Measurements from ENCODE around the gene CSAD.

Gene CSAD

DNA sequence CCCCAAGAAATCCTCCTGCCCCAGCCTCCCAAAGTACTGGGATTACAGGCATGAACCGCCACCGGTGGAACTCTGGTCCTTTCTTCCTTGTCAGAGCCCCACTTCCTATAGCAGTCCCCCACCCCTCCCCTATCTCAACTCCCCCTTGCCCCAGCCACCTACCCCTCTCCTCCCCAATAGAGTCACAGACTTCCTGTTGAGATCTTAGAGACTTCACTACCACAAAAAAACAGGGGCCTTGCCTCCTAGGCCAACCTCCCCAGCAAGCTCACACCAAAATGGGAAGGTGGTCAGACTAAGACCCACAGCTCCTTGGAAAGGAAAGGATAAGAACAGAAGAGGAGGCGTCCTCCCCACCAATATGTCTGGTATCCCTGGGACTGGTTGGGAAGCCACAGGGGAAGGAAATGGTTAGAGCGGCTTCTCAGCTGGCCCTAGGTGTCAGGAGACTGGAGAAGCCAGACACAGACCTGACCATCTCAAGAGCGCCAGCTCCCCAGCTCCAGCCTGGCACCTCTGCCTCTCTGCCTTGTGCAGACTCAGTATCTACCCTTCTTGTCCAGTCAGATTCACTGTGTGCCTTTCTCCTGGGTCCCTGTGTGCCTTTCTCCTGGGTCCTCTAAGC, 17.9 kb upstream of the CSAD start:
- DNase-seq = no peak

DNA sequence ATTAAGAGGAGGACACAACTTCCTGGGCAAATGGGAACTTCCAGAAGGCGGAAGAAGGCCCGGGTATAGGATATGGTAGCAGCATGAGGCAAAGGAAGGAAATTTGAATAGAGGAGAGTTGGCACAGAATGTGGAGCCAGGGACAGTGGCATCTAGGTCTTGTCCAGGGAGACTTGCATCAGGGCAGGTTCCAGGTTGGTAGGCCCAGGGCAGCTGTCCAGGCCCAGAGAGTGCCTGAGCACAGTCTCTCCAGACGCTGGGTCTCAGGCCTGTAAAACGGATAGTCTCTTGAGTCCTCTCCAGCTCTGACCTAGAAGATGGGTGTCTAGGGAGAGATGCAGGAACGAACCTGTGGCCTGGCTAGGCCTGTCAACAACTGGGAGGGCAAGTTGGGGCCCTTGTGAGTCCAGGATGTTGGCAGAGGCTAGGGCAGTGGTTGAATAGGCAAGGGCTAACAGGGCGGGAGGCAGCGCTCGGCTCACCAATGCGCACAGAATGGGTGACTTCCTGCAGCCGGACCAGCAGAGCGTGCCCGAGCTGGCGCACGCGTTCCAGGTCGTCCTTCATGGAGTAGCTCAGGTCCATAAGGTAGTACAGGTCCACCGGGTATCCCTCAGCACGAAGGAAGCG, 16.4 kb upstream of the CSAD start:
- DNase-seq = no peak

DNA sequence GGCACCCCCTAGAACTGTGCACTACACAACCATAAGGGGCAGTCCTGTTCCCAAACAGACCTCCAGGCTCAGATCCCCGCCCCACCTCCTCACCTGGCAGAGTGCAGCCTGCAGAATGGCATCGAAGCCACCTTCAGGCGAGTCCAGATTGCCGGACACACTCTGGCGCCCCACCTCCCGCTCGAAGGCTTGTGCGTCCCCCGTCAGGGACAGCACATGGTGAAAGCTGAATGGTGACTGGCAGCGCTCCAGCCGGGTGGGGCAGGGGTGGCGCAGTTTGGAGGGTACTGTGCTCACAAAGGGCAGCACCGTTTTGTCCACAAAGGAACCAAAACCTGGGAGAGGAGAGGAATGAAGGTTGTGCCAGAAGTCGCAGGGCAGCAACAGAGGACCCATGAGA, 15.8 kb upstream of the CSAD start:
- no peak for DNase-seq

DNA sequence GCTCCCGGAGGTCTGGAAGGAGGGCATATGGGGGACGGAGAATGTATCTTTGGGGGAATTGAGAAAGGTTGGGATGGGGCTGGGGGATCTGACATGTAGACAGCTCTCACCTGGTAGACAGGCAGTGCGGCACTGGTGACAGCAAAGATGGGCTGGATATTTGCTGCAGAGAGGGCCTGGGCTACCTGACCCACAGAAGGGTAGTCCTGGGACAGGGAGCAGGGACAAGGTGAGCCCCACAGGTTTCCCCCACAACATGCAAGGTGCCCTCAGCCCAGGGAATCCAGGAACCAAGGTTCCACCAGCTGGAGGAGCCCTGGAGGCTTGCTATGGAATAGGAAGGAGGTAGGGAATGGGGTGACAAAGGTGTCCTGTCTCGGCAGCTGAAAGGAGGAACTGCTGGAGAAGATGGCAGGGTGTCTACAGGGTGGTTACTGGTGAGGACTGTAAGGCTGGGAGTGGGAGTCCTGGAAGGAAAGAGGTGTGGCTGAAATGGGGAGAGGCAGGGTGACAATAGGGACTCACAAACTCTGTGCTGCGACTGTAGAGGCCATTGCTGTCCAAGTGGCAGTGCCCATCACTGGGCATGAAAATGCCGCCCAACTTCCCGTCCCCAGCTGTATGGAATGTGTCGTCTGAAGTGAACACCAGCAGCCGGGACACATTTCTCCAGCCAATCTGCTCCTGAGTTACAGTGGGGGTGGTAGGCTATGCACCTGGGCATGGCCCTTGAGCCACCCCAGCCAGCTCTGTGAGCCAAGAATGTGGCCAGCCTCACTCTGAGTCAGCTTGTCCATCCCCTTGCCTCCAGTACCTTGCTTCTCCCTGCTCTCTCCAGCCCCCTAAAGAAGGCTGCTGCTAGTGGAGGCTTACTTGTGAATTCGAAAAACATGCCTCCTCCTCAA, 15.0 kb upstream of the CSAD start:
- DNase-seq = no peak

DNA sequence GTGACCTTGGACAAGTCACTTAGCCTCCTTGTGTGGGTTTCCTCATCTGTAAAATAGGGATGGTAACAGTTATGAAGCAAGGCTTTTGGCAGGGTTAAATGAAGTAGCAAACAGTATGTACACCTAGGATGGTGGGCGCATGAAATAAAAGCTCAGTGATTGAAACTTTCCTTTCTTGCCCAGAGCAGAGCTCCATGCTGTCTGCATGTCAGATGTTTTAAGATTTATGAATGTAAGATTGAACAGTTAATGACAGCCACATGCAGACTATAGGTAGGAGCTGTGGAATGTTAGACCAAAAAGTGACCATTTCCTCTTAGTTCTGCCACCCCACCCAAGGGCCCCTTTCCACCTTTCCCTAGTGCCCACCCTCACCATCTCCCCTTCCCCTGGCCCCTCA, 14.2 kb upstream of the CSAD start:
- DNase-seq = no peak

DNA sequence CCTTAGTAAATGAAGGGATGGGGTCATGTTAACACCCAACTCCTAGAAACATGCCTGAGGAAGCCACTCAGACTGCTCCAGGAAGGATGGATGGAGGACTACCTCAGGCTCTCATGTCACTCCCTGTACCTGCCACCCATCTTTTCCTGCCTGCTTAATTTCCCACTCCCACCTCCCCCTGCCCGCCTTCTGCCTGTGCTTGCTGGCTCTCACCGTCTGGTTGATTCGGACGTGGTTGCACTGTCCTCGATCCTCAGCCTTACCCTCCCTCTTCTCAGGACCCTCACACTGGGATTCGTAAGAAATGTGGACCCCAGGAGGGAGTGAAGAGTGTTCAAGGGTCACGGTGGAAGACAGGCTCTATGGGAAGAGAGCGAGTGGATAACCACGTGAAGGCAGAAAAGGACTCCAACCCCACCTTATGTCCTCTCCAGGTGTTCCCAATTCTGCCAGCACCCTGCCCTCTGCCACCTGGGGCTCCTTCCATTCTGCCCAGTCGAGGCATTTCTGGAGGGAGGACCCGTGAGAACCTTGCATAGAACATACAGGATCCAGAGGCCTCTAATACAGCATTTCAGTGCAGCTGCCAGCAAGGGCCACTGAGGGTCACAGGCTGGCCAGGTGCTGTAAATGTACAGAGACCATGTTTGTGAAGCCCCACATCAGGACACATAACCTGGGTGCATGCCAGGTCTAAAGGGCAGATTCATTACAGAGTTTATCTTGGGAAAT, 13.4 kb upstream of the CSAD start:
- DNase-seq = no peak

DNA sequence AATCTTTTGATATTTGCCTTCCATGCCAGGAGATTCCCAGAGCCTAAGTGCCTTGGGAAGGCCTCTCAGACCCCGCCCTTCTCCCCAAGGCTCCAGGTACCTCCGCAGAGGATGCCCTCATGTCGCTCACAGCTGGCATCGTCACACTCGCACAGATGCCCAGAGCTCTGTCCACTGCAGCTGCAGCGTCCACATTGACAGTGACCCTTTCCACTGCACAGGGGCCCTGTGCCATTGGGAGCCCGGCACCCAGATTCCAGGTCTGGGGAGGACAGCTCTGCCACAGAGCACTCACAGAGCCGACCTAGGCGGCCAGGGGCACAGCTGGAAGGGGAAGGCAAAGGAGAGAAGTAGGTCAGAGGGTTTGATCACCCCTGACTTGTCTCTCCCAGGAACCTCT, 12.3 kb upstream of the CSAD start:
- no peak for DNase-seq

DNA sequence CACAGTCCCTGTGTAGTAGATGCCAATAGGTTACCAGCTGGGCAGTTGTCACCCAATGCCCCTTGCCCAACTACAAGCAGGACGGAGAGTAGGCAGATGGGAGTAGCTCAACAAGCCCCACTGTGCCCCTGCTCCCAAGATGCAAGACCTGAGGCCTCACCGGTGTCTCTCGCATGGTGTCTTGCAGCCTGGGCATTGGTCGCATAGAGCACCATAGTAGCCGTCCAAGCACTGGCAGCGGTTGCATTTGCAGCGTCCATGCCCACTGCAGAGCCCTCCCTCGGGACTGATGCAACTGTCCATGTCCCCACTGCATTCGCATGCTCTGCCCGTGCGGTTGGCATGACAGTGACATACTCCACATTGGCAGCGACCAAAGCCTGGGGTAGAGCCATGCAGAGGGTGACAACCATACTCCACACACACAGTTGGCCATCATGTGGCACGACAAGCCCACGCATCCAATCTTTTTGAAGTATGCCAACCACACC, 11.9 kb upstream of the CSAD start:
- no peak for DNase-seq

DNA sequence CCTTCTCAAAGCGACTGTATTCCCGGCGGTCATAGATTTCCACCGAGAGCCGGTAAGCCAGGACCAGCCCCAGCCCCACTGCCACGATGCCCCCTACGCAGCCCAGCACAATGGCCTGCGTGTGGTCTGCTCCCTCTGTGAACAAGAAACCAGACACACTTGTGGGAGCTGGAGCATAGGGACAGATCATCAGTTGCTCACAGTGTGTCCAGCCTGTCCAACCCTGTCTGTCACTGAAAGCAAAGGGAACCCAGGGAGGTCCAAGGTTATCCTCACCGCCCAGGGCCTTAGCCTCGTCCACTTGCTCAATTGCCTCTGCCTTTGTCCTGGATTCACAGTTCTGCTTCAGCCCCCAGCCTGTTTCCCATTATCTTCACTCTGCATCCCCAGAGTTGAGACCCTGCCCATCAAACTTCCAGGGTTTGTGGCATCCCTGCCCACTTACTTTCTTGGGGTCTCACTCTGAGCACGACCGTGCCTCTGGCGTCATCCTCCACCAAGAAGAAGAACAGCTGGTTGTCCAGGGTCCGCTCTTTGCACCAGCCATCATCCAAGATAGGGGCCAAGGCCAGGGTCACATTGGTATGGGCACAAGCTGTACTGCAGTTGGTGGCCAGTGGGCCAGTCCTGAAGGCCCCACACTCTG, 11.3 kb upstream of the CSAD start:
- DNase-seq = no peak

DNA sequence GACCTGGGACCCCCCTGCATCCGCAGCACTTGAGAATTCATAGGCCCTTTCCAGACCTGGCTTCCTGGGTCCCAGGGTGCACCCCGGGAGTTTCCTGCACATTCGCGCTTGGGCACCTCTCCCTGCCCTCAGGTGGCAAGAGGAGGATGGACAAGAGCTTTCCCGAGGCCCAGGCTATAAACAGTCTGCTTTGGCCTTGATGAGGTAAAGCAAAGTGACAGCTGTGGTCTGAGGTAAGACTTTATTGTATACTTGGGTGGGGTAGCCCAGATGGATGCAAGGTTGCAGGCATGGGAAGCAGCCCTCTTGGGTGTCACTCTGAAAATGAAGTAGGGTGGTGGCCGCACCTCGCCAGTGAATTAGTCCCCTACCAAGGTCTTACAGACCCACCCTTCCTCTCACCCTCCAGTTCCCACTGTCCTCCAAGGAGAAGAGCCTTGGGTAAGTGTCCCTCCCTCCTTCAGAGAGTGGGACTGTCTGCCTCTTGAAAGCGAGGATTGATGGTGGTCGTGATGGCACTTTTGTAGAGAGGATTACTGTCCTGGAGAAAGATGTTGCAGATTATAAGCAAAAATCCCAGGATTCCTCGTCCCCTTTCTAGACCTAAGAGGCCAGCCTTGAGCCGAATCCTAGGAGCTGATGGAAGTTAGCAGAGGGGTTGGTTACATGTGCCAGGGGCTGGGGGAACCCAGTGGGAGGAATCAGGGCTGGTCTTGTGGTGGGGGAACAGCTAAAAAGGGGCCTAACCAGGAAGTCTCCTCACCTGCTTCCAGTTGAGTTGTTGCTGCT, 10.6 kb upstream of the CSAD start:
- DNase-seq = no peak

DNA sequence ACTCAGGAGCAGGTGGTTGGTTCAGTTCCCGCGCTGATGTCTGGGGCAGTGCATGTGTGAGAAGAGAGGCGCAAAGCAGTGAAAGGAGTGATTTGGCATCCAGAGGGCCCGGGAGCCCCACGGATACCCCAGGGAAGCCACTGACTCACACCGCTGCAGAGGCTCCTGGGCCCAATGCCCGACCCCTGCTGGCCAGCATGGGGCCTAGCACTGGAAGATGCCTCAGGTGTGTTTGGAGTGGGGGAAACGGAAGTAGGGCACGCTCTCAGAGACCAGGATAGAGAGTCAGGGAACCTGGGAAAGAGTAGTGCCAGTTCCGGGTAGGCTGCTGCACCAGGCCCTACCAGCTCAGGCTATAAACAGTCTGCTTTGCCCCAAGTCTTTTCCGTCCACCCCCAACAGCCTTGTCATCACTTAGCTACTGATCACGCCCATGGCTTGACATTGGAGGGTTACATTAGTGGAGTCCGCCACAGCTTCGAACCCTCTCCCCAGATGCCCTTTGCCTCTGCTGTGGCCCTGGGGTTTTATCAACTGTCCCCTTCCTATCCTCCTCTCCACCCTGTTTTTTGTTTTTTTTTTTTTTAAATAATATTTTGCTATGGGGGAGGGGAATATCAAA, 9.5 kb upstream of the CSAD start:
- no peak for DNase-seq

DNA sequence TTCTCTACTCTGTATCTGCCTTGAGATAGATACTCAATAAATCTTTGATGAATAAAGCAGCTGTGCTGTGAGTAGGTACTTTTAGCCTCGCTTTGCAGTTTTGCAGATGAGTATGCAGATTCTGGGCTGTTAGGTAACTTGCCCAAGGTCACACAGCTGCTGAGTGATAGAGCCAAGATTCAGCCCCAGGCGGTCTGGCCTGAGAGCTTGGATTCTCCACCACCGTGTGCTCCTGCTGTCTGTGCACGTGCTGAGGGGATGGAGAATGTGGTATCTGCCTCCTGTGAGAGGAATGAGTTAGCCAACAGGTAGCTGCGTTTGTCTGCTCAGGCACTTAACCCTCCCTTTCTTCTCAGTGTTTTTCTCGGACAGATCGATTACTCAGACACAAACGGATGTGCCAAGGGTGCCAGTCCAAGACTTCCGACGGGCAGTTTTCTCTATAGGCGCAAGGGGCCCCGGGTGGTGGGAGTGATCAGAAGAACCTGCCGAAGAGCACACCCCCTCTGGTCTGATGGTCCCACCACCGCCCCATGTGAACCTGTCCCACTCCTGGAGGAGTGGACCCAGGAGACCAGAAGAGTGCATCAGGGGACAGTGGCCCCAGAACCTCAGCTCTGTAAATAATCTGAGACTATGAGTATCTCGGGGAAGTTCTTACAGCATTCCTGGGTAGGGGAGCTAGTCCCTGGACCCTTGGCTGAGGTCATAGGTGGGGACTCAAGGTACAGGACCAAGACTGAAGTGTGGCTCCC, 6.6 kb upstream of the CSAD start:
- no peak for DNase-seq

DNA sequence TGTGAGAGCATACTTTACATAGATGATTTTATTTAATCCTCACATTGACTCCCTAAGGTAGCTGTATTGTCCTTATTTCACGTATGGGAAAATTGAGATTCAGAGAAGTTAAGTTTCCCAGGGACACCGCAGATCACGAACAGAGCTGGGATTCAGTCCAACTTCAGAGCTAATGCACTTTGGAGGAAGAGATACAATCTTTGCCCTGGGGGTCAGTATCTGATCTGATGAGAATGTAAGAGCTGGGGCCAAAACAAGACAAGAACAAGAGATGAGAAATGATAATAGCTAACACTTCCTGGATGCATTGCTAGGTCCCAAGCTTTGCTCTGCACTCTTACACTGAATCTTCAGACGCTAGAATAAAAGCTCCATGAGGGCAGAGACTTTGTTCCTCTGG, 6.0 kb upstream of the CSAD start:
- DNase-seq = no peak

DNA sequence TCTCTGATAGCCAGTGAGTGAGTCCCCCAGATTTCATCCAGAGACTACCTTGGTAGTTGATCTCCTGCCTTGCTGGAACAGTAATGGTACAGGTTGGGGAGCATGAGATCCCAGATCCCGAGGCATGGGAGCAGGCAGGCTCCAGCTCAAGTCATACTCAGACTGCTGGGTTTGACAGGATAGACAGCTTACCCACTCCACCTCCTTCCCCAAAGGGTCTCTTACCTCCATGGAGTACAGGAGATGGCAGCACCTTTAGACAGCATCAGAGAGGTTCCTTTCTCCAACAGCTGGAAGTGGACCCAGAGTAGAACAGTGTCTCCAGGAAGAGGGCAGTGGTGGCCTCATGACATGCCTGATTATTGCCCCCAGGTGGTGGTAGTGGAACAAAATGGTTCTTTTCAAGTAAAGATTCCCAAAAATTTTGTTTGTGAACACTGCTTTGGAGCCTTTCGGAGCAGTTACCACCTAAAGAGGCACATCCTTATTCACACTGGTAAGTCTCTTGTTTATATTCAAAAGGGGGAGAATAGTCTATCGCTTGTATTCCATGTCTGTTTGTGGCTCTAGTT, 4.9 kb upstream of the CSAD start:
- DNase-seq = no peak

DNA sequence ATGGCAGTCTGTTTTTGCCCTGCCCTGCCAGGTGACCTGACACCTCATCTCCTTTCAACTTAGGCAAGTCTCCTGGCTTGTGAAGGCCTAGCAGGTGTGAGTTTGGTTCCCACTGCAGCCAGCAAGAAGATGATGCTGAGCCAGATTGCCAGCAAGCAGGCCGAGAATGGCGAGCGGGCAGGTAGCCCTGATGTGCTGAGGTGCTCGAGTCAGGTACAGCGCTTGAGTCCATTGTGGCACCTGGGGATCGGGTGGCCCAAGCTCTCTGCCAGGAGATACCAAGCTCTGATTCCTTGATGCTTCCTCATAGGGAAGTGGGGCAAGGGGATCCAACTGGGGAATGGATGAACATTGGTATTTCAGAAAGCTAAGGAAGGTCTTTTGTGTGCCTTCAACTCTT, 4.1 kb upstream of the CSAD start:
- DNase-seq = no peak

DNA sequence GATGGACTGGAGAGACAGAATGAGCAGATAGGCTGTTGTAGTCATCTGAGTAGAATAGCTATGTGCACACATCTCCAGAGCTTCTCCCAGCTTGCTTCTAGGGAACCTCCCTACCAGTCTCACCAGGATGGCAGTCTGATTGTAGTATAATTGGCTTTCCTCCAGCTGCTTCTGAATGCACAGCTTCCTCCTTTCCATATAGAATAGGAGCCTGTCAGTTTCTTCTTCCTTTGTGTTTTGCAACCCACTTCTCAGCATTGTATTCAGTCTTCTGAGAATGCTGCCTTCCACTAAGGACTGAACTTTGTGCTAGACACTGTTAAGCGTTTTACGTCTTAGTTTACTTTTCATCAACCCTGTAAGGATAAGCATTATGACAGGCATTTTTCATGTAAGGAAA, 2.2 kb upstream of the CSAD start:
- DNase-seq = peak; percentile 75

DNA sequence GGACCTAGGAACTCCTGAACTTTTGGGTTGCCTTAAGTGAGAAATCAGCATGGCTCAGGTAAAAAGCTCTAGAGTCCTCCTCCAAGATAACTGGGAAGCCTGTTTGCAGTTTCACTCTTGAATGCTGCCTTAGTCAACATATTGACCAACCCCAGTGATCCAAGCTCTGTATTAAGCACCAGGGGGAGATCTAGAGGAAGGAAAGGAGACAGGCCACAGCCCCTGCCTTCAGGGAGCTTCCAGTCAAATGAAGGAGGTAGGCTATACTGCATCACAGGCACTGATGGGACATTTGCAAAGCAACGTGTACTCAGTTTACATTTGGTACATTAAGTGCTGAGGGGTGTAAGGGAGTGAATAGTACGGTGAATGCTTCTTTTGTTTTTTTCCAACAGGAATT, 1.2 kb upstream of the CSAD start:
- DNase-seq = peak; percentile 11

DNA sequence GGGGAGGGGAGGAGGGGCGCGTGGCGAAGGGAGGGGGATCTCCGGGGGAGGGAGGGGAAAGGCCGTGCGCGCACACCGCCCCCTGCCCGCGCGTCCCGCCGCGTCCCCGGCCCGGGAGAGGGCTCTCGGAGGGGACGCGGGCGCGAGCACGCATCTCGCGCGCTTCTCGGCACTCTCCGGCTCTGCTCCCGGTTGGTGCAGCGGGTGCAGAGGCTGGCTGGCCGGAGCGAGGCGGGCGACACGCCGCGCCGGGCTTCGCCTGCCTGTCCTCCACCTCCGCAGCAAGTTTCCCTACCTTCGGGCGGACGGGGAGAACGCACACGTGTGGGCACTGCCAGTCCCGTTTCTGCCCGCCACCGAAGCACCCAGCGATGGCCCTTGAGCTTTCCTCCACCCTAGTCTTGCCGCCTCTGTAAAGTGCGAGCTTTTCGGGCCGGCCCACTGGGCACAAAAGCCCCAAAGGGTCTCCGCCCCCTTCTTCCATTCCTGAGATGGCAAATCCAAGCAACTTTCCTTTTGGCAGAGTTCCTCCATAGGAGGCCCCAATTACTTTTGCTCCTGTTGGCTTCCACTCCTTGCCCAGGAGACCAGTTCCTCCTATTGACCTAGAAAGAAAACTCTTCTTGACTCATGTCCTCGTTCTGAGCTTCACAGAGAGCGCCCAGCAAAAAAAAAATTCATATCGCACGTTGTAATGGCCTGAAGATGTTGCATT, 363 bp upstream of the CSAD start:
- DNase-seq = peak; percentile 54

DNA sequence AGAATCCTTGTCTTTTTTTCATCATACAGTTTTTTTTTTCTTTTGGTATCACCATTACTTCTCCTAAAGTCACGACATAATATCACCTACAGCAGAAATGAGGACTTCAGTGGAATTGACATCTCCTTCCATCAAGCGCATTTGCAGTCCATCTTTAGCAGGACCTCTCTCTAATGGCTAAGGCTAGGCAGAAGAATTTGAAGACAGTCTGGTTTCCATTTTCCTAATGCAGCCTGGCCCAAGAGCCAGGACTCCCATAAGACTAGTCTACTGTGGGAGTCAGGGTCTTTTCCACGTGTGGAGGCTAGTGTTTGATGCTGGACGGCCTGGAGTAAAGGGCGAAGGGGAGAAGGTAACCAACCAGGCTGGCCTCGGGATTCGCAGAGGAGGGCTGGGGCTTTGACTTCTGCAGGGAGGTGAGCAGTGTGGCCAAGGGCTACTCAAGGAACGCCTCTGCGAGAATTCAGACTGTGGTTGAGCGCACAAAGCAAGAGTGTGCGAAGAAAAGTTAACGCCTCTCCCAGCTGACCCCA, 972 bp downstream of the CSAD start:
- DNase-seq = peak; percentile 27
